Loucy (cell line): ENCODE data around the gene HSPA6.
A peak's percentile ranks its signal among the peaks of the same experiment; 100 is the strongest.
"Not testable (repeated sequence)": the region's sequence is repeated elsewhere in the genome, so short reads cannot be mapped to it uniquely, and the experiment has no call there.

Source experiments
- H2AFZ ChIP-seq: fragments of 200-600 bp; sonication (generic); 2 replicates; pipeline ENCODE4 v1.6.0; 2016; ENCODE audit warnings: antibody characterized with exemption, mild to moderate bottlenecking, low read length, moderate library complexity
- H3F3A ChIP-seq: fragments of 200-600 bp; 2 replicates; pipeline ENCODE4 v1.6.0; 2016; ENCODE audit warnings: antibody characterized with exemption, low read depth, mild to moderate bottlenecking
- H3K27me3 ChIP-seq: fragments of 200-600 bp; sonication (generic); 2 replicates; pipeline ENCODE4 v1.6.1; 2014; ENCODE audit warnings: low read length, mild to moderate bottlenecking; ENCODE audit not compliant: insufficient read depth, poor library complexity, severe bottlenecking
- H3K36me3 ChIP-seq: fragments of 200-600 bp; sonication (generic); 2 replicates; pipeline ENCODE4 v1.6.1; 2016; ENCODE audit warnings: low read length; ENCODE audit not compliant: insufficient read depth
- H3K4me1 ChIP-seq: fragments of 200-600 bp; sonication (generic); 2 replicates; pipeline ENCODE4 v1.5.1; 2014; ENCODE audit warnings: low read length, mild to moderate bottlenecking; ENCODE audit not compliant: insufficient read depth, poor library complexity, severe bottlenecking
- H3K4me2 ChIP-seq: fragments of 200-600 bp; sonication (generic); 2 replicates; pipeline ENCODE4 v1.6.0; 2014; ENCODE audit warnings: antibody characterized with exemption, low read length, low read depth, mild to moderate bottlenecking; ENCODE audit not compliant: poor library complexity, severe bottlenecking
- H3K4me3 ChIP-seq: fragments of 200-600 bp; sonication (generic); 2 replicates; pipeline ENCODE4 v1.5.1; 2014; ENCODE audit warnings: low read length, mild to moderate bottlenecking, mixed read lengths; ENCODE audit not compliant: poor library complexity, severe bottlenecking
- H3K79me2 ChIP-seq: fragments of 200-600 bp; sonication (generic); 2 replicates; pipeline ENCODE4 v1.6.1; 2014; ENCODE audit warnings: low read length; ENCODE audit not compliant: insufficient read depth
- H3K9ac ChIP-seq: fragments of 200-600 bp; sonication (generic); 2 replicates; pipeline ENCODE4 v1.6.0; 2014; ENCODE audit warnings: mild to moderate bottlenecking, low read depth, low read length, moderate library complexity; ENCODE audit not compliant: poor library complexity, severe bottlenecking
- H3K9me2 ChIP-seq: fragments of 200-600 bp; sonication (generic); replicated peaks from 2 replicates; pipeline ENCODE4 v1.6.1; 2016; ENCODE audit warnings: low read depth, low read length, mixed read lengths
- H3K9me3 ChIP-seq: fragments of 200-600 bp; sonication (generic); 2 replicates; pipeline ENCODE4 v1.6.1; 2014; ENCODE audit warnings: mild to moderate bottlenecking, antibody characterized with exemption, low read length, low read depth; ENCODE audit not compliant: insufficient read depth
- H4K20me1 ChIP-seq: fragments of 200-600 bp; sonication (generic); 2 replicates; pipeline ENCODE4 v1.6.0; 2014; ENCODE audit warnings: antibody characterized with exemption, low read length, mild to moderate bottlenecking; ENCODE audit not compliant: insufficient read depth, poor library complexity, severe bottlenecking
- CTCF ChIP-seq: fragments of 200-600 bp; sonication (generic); conservative IDR thresholded peaks from 2 replicates; pipeline ENCODE4 v1.5.1; 2014; ENCODE audit warnings: mild to moderate bottlenecking, antibody characterized with exemption, low read length
- EZH2phosphoT487 ChIP-seq: fragments of 200-600 bp; IDR thresholded peaks from 2 replicates; pipeline ENCODE4 v1.6.1; 2018; ENCODE audit warnings: antibody characterized with exemption, mild to moderate bottlenecking, moderate library complexity, borderline replicate concordance

Gene HSPA6

DNA sequence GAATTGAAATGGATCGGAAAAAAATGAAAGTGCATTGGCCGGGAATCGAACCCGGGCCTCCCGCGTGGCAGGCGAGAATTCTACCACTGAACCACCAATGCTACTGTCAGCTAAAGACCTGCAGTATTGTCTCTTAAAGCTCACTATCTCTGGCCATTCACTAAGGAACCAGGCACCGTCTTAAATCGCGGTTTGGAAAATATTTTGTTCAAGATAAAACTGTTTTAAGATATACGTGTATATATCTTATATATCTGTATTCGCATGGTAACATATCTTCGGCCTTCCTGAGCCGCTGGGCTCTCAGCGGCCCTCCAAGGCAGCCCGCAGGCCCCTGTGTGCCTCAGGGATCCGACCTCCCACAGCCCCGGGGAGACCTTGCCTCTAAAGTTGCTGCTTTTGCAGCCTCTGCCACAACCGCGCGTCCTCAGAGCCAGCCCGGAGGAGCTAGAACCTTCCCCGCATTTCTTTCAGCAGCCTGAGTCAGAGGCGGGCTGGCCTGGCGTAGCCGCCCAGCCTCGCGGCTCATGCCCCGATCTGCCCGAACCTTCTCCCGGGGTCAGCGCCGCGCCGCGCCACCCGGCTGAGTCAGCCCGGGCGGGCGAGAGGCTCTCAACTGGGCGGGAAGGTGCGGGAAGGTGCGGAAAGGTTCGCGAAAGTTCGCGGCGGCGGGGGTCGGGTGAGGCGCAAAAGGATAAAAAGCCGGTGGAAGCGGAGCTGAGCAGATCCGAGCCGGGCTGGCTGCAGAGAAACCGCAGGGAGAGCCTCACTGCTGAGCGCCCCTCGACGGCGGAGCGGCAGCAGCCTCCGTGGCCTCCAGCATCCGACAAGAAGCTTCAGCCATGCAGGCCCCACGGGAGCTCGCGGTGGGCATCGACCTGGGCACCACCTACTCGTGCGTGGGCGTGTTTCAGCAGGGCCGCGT is at the start of gene HSPA6:
Gene HSPA6 (plus strand): TSS at position 724 of the 925 bp plus-strand sequence. CDS start 119 bp downstream, at position 843.
- not testable (repeated sequence) for H3K79me2 ChIP-seq, H3K9me2 ChIP-seq

DNA sequence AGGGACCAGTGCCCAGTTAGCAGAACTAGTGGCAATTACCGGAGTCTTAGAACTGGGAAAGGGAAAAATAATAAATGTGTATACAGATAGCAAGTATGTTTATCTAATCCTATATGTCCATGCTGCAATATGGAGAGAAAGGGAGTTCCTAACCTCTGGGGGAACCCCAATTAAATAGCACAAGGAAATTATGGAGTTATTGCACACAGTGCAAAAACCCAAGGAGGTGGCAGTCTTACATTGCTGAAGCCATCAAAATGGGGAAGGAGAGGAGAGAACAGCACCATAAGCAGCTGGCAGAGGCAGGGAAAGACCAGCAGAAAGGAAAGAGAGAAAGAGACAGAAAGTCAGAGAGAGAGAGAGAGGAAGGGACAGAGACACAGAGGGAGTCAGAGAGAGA is 46.6 kb upstream of the HSPA6 start:
- H3K27me3 ChIP-seq, H3K4me3 ChIP-seq, H3K4me1 ChIP-seq, H3F3A ChIP-seq, H2AFZ ChIP-seq, H3K79me2 ChIP-seq, H4K20me1 ChIP-seq, H3K9me3 ChIP-seq, H3K4me2 ChIP-seq, H3K36me3 ChIP-seq, H3K9me2 ChIP-seq, H3K9ac ChIP-seq: not testable (repeated sequence)

More for the DNA sequence above, at the start of gene HSPA6:
- H3K4me2 ChIP-seq, result peak within 1 kb of the TSS; percentile 58
- H2AFZ ChIP-seq, result peak within 1 kb of the TSS; percentile 99
- not testable (repeated sequence) for H3F3A ChIP-seq, H4K20me1 ChIP-seq, H3K36me3 ChIP-seq, H3K27me3 ChIP-seq, H3K4me1 ChIP-seq, H3K9me3 ChIP-seq
- H3K4me3 ChIP-seq, result peak within 1 kb of the TSS; percentile 84
- peak within 1 kb of the TSS; percentile 97 for H3K9ac ChIP-seq

DNA sequence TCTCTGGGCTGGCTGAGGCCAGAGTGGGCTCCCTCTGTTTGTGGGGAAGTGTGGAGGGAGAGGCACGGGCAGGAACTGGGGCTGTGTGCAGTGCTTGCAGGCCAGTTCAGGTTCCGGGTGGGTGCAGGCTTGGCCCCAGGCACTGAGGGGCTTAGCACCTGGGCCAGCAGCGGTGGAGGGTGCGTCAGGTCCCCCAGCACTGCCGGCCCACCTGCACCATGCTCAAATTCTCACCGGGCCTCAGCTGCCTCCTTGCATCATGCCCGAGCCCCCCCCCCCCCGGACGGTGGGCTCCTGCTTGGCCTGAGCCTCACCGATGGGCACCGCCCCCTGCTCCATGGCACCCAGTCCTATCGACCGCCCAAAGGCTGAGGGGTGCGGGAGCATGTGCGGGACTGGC is 45.4 kb upstream of the HSPA6 start:
- H3K9ac ChIP-seq, result no peak overlapping the region
- H3K9me3 ChIP-seq, result no peaks in the 10 kb centered on the region
- no peaks in the 10 kb centered on the region for H3K9me2 ChIP-seq
- no peak overlapping the region for H3K4me2 ChIP-seq
- no peak for TF ChIP-seq EZH2phosphoT487
- TF ChIP-seq CTCF, result no peak
- no peaks in the 10 kb centered on the region for H3F3A ChIP-seq
- no peak overlapping the region for H3K4me3 ChIP-seq
- H2AFZ ChIP-seq, result no peak overlapping the region
- no peaks in the 10 kb centered on the region for H3K4me1 ChIP-seq
- no peaks in the 10 kb centered on the region for H3K27me3 ChIP-seq
- no peaks in the 10 kb centered on the region for H3K79me2 ChIP-seq
- no peaks in the 10 kb centered on the region for H3K36me3 ChIP-seq
- H4K20me1 ChIP-seq, result no peaks in the 10 kb centered on the region

DNA sequence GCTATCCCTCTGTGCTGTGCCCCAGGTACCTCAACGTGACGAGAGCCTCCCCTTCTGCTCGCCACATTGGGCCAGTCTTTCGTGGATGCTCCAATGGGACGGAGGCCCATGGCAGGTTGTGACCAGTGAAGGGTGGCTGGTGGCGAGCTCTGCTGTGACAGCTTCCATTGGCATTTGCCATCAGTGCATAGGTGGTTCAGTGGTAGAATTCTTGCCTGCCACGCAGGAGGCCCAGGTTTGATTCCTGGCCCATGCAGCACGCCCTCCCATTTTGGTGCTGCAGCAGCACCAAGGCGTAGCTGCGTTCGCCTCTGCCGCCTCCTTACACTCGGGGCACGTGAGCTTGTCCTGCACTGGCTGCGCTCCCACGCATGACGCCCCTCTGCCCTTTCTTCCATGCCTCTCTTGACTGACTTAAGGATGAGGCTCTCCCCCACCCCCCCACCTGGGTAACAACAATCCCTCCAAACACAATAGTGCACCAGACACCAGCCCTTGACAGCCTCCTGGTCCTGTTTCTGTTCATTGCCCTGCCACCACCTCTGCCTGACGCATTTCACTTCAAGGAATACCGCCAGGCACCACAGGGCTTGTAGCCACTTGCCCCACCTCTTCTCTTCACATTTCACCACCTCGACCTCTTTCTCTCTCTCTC is 43.8 kb upstream of the HSPA6 start:
- Histone ChIP-seq H3K9ac (no peak overlapping the region), H3K36me3 (no peaks in the 10 kb centered on the region), H3K9me2 (no peaks in the 10 kb centered on the region), H3F3A (no peaks in the 10 kb centered on the region), H3K27me3 (no peaks in the 10 kb centered on the region), H4K20me1 (no peaks in the 10 kb centered on the region), H3K4me1 (no peaks in the 10 kb centered on the region), H3K79me2 (no peaks in the 10 kb centered on the region), H3K4me2 (no peak overlapping the region), H3K4me3 (no peak overlapping the region), H3K9me3 (no peaks in the 10 kb centered on the region), H2AFZ (no peak overlapping the region)
- no peak for TF ChIP-seq CTCF
